Psoas muscle (tissue), 8 donors: Measurements from ENCODE around the gene FLYWCH1. TPM values are rescaled to one million over a fixed set of nuclear protein-coding genes. Genes with fewer than 3 reads are reported as not detected.

Experiments
- ATAC-seq, 4 donors: fragments of 200-7000 bp; cut with Tn5 transposase; one replicate each; pipeline ENCODE4 v1.9.1; 2020; ENCODE audit warnings: moderate library complexity in 3 of 4, mild to moderate bottlenecking in 2 of 4
- DNase-seq, 2 donors: peaks; one replicate each; pipeline ENCODE4 v3.0.0-alpha.2; 2020
- H3K27ac ChIP-seq: fragments of 200-600 bp; one replicate; pipeline ENCODE4 v1.8.0; 2022
- H3K27me3 ChIP-seq, 3 donors: fragments of 200-600 bp in 1 of 3; one replicate each; pipeline versions ENCODE4 v1.6.1 to v1.8.0; 2013 to 2022; ENCODE audit warnings: low read length in 2 of 3, mild to moderate bottlenecking in 2 of 3, moderate library complexity in 1 of 3; ENCODE audit not compliant: insufficient read depth in 3 of 3
- H3K36me3 ChIP-seq, 2 donors: fragments of 200-600 bp in 1 of 2; one replicate each; pipeline versions ENCODE4 v1.6.1 to v1.8.0; 2013 to 2022; ENCODE audit warnings: low read depth in 1 of 2, mild to moderate bottlenecking in 1 of 2, moderate library complexity in 1 of 2; ENCODE audit not compliant: insufficient read depth in 1 of 2
- H3K4me1 ChIP-seq: fragments of 200-600 bp; one replicate; pipeline ENCODE4 v1.8.0; 2022
- H3K4me3 ChIP-seq: fragments of 200-600 bp; one replicate; pipeline ENCODE4 v1.8.0; 2022; ENCODE audit warnings: mild to moderate bottlenecking
- H3K9me3 ChIP-seq: fragments of 200-600 bp; one replicate; pipeline ENCODE4 v1.8.0; 2022
- CTCF ChIP-seq: fragments of 200-600 bp; IDR thresholded peaks from one replicate; pipeline ENCODE4 v1.8.0; 2022; ENCODE audit warnings: antibody characterized with exemption
- WGBS, 3 donors: extraction: QIAGEN DNeasy Blood & Tissue Kit; methylation state at CpG; one replicate each; pipeline versions ENCODE4 v1.1.6 to v1.1.7; 2013; 5-methylcytosine and 5-hydroxymethylcytosine counted together
- intact Hi-C, 2 donors: fragments of 100-400 bp; cut with DNase I; formaldehyde crosslinking; loops; one replicate each; pipeline versions ENCODE4 v1.11.0 to v1.14.2; 2022
- polyA plus RNA-seq, 3 donors: library from polyadenylated mRNA; stranded (reverse); fragments of 200-250 nt; gene quantifications; one replicate each; pipeline ENCODE4 v1.2.3, GENCODE V29; 2013
- total RNA-seq, 4 donors: library from RNA; stranded (reverse); fragmentation: NEBNext Ultra II Directional in 2 of 4; extraction: Animal tissue kit (Norgen Biotek cat#: 25700) in 2 of 4; gene quantifications; one replicate each; pipeline versions ENCODE4 v1.2.1 to v1.2.4, GENCODE V29; 2021 to 2023
- donor health status: healthy with polysubstance abuse.
- donor health status: DM: no; HTN: no; CAD: no; lungs with moderate emphysema.
- donor health status: Bipolar disorder and iron deficiency.
- donor health status: healthy.
- donor health status: DM: yes; HTN: yes; CAD: no.
- donor health status: DM: no; HTN: no; CAD: no.
- donor health status: DM: no; HTN: no; CAD: no.
- donor health status: DM: yes; HTN: yes; CAD: no.

FLYWCH1 gene
- total and polyA plus RNA-seq, 7 donors, result 21.2 to 65.2 (median 38.2) TPM

- intact Hi-C loops, result no loop called here
- peaks cover 12% of the 10 kb centered on the region for H3K4me1 ChIP-seq
Observed at GRCh38 chr16:2953706-2954627, 42.2 kb downstream of the FLYWCH1 start.

GRCh38 chr16:2954656-2955381, 43.1 kb downstream of the FLYWCH1 start:
- Histone ChIP-seq H3K9me3 (no peaks in the 10 kb centered on the region), H3K4me1 (peaks cover 4% of the 10 kb centered on the region), H3K4me3 (no peak overlapping the region), H3K27me3 (peaks cover 0 to 31% (median 6%) of the 10 kb centered on the region in 3 donors), H3K27ac (no peak overlapping the region), H3K36me3 (peaks cover 0 to 4% of the 10 kb centered on the region in 2 donors)
- no peak for TF ChIP-seq CTCF
- ATAC-seq (no peak), DNase-seq (peak in 1 of 2 donors; percentile 46)
- 58 to 63% (median 60%) methylated on average over 17 to 26 of the region's 26 CpGs for WGBS, 3 donors
- intact Hi-C loops, result no loop called here

More at GRCh38 chr16:2953706-2954627, 42.2 kb downstream of the FLYWCH1 start:
- Histone ChIP-seq H3K36me3 (peaks cover 0 to 11% of the 10 kb centered on the region in 2 donors), H3K9me3 (no peaks in the 10 kb centered on the region), H3K27me3 (peaks cover 0 to 25% (median 6%) of the 10 kb centered on the region in 3 donors), H3K4me3 (no peak overlapping the region), H3K27ac (no peak overlapping the region)
- DNase-seq (peak in 1 of 2 donors; percentile 32), ATAC-seq (no peak)
- 36 to 46% (median 37%) methylated on average over 30 to 31 of the region's 31 CpGs for WGBS, 3 donors
- no peak for TF ChIP-seq CTCF

- ATAC-seq, result no peak
- H3K4me1 ChIP-seq, result no peaks in the 10 kb centered on the region
- H3K36me3 ChIP-seq, result no peaks in the 10 kb centered on the region
- intact Hi-C loops, result no loop called here
- peak in 1 of 2 donors; percentile 45 for DNase-seq
- 59 to 62% (median 59%) methylated on average over 10 of the region's 10 CpGs for WGBS, 3 donors
- no peak for TF ChIP-seq CTCF
- no peaks in the 10 kb centered on the region for H3K9me3 ChIP-seq
- no peak overlapping the region for H3K27ac ChIP-seq
- H3K27me3 ChIP-seq, result peaks cover 0 to 31% (median 6%) of the 10 kb centered on the region in 3 donors
- H3K4me3 ChIP-seq, result no peak overlapping the region
Observed at GRCh38 chr16:2955438-2955778, 43.7 kb downstream of the FLYWCH1 start.

- no peak overlapping the region for H3K27ac ChIP-seq
- 45 to 53% (median 49%) methylated on average over 16 to 21 of the region's 21 CpGs for whole genome bisulfite sequencing, 3 donors
- no peak for ATAC-seq
- TF ChIP-seq CTCF, result no peak
- no peaks in the 10 kb centered on the region for H3K36me3 ChIP-seq
- intact Hi-C loops, result no loop called here
- no peak overlapping the region for H3K4me3 ChIP-seq
- H3K4me1 ChIP-seq, result no peaks in the 10 kb centered on the region
- no peak for DNase-seq
- H3K9me3 ChIP-seq, result no peaks in the 10 kb centered on the region
- H3K27me3 ChIP-seq, result peaks cover 0 to 36% (median 6%) of the 10 kb centered on the region in 3 donors
Observed at GRCh38 chr16:2955779-2956578, 44.2 kb downstream of the FLYWCH1 start.
